Caco-2 (cell line): Measurements from ENCODE around the gene REV3L. TPM values are rescaled to one million over a fixed set of nuclear protein-coding genes. Genes with fewer than 3 reads are reported as not detected.

Experiments
- BruUV-seq: library from RNA; stranded (reverse); fragments of 400-500 nt; replicated peaks from 2 replicates; lab custom pipeline; 2021; lab: Mats Ljungman, UMichigan
- CTCF ChIA-PET: fragments of 300-600 bp; sonication (Branson Sonifier 250); formaldehyde crosslinking; loops from one replicate; lab custom pipeline; 2022; ENCODE audit warnings: antibody characterized with exemption; lab: Charles Lee
- POLR2A ChIA-PET: fragments of 300-600 bp; sonication (Branson Sonifier 250); formaldehyde crosslinking; loops from one replicate; lab custom pipeline; 2022; ENCODE audit warnings: antibody characterized with exemption; lab: Charles Lee
- DNase-seq, 2 experiments: peaks; one replicate each; pipeline versions ENCODE4 v3.0.0 to v3.0.0-alpha.2; 2020 to 2022
- H3K27me3 ChIP-seq: replicated peaks from 2 replicates; pipeline ENCODE4 v1.6.0; 2011; ENCODE audit warnings: low read length; ENCODE audit not compliant: control insufficient read depth, insufficient read depth
- H3K36me3 ChIP-seq: 2 replicates; pipeline ENCODE4 v1.5.1; 2011; ENCODE audit warnings: low read length; ENCODE audit not compliant: control insufficient read depth, insufficient read depth
- H3K4me1 ChIP-seq: fragments of 250-450 bp; sonication (Bioruptor Pico); 2 replicates; pipeline ENCODE4 v1.5.1; 2020; ENCODE audit warnings: mild to moderate bottlenecking
- H3K4me3 ChIP-seq: 2 replicates; pipeline ENCODE4 v1.5.1; 2011; ENCODE audit warnings: low read depth, mild to moderate bottlenecking, control low read depth, low read length
- H3K9me3 ChIP-seq: fragments of 250-450 bp; sonication (Bioruptor Pico); 2 replicates; pipeline ENCODE4 v1.5.1; 2020; ENCODE audit warnings: mild to moderate bottlenecking, moderate library complexity
- H3K27ac Mint-ChIP-seq: one replicate; pipeline ENCODE4 v1.8.0; 2022; ENCODE audit warnings: mixed read lengths; ENCODE audit not compliant: unreplicated experiment
- H3K27me3 Mint-ChIP-seq: one replicate; pipeline ENCODE4 v1.8.0; 2022; ENCODE audit warnings: mixed read lengths; ENCODE audit not compliant: insufficient read depth, unreplicated experiment
- H3K36me3 Mint-ChIP-seq: one replicate; pipeline ENCODE4 v1.8.0; 2022; ENCODE audit warnings: mild to moderate bottlenecking, mixed read lengths; ENCODE audit not compliant: insufficient read depth, unreplicated experiment
- H3K4me1 Mint-ChIP-seq: one replicate; pipeline ENCODE4 v1.8.0; 2022; ENCODE audit warnings: low read depth, mixed read lengths; ENCODE audit not compliant: unreplicated experiment
- H3K4me3 Mint-ChIP-seq: one replicate; pipeline ENCODE4 v1.8.0; 2022; ENCODE audit warnings: mild to moderate bottlenecking, moderate library complexity, mixed read lengths; ENCODE audit not compliant: unreplicated experiment
- H3K9me3 Mint-ChIP-seq: one replicate; pipeline ENCODE4 v1.8.0; 2022; ENCODE audit warnings: mixed read lengths; ENCODE audit not compliant: unreplicated experiment
- intact Hi-C: fragments of 100-400 bp; cut with micrococcal nuclease; formaldehyde crosslinking; loops from one replicate; pipeline ENCODE4 v1.10.0; 2022; ENCODE audit not compliant: unreplicated experiment
- total RNA-seq: library from RNA; stranded (reverse); gene quantifications from 2 replicates; pipeline ENCODE4 v1.2.3, GENCODE V29; 2022
- TF ChIP-seq, protein P1 (sequence below), 2 experiments: fragments of 200-600 bp in 1 of 2; IDR thresholded peaks; 1 replicate in 1 of 2; 2 replicates in 1 of 2; pipeline versions ENCODE4 v1.5.1 to v1.8.0; 2011 to 2022; ENCODE audit warnings: antibody characterized with exemption in 1 of 2, control low read depth in 1 of 2, inconsistent platforms in 1 of 2, low read depth in 1 of 2, low read length in 1 of 2, mild to moderate bottlenecking in 1 of 2, moderate library complexity in 1 of 2; ENCODE audit not compliant: insufficient read depth in 1 of 2, severe bottlenecking in 1 of 2, unreplicated experiment in 1 of 2

REV3L gene
- total RNA-seq, 1 experiment from 2014 or later, result 22.2 TPM

DNA sequence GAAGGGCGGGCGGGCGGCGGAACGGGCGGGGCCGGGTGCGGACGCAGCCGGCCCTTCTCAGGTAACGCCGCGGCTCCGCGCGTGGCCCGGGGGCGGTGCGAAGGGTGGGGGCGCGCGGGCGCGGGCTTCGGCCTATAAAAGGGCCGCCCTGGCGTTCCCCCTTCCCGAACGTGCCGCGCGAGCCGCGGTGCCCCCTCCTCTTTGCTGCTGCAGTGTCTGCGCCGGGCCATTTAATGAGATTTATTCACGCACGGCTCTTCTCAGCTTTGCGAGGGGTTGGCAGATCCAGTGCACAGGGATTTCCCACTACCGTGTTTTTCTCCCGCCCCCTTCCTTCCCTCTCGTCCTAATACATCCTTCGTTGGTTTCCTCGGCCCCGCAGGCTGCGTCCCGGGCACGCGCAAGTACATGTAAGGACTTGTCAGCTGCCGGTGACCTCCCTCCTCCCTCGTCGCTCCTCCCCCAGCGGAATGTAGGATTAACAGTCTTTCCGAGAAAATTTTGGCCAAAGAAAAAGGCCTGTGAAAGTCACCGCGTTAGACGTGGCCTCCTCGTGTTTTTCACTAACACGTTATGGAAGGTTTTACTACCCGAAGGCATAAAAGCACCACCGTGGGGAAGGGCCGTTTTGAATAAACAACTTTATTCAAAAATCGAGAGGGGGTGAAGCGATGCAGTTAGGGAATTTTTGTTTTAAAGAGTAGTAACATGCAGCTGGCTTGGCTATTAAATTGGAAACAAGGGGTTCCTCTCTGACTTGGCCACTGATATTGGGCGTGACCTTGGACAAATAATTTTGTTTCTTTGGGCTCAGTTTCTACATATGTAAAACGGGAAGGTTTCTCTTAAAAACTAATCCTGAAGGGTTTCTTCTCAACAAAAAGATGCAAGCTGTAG is 966 bp upstream of the REV3L start:
- H3K27me3 ChIP-seq, result no peaks in the 10 kb centered on the region
- H3K4me1 Mint-ChIP-seq, result peaks cover 14% of the 10 kb centered on the region
- H3K9me3 ChIP-seq, result no peaks in the 10 kb centered on the region
- intact Hi-C loops, result loop anchor here (1.0 to 10.0 kb wide), 5 partner anchors 121 to 511 kb away; partner anchors contain the start of gene TRAF3IP2
- peak overlapping the region; percentile 98 for H3K27ac Mint-ChIP-seq
- ChIA-PET POLR2A (interaction anchor here (0.7 to 1.4 kb wide), 3 partner anchors 123 to 233 kb away, joined by 3 to 17 read pairs (median 3); a partner anchor contains a TSS), CTCF (no interaction called here)
- H3K4me3 Mint-ChIP-seq, result peak overlapping the region; percentile 96
- peak; percentile 93 to 94 for DNase-seq
- H3K4me1 ChIP-seq, result peaks cover 7% of the 10 kb centered on the region; the same call in 1 of the 2 replicates
- no peaks in the 10 kb centered on the region for H3K27me3 Mint-ChIP-seq
- TF ChIP-seq, protein P1, sequence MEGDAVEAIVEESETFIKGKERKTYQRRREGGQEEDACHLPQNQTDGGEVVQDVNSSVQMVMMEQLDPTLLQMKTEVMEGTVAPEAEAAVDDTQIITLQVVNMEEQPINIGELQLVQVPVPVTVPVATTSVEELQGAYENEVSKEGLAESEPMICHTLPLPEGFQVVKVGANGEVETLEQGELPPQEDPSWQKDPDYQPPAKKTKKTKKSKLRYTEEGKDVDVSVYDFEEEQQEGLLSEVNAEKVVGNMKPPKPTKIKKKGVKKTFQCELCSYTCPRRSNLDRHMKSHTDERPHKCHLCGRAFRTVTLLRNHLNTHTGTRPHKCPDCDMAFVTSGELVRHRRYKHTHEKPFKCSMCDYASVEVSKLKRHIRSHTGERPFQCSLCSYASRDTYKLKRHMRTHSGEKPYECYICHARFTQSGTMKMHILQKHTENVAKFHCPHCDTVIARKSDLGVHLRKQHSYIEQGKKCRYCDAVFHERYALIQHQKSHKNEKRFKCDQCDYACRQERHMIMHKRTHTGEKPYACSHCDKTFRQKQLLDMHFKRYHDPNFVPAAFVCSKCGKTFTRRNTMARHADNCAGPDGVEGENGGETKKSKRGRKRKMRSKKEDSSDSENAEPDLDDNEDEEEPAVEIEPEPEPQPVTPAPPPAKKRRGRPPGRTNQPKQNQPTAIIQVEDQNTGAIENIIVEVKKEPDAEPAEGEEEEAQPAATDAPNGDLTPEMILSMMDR (IDR thresholded peaks at IDR 0.05; ENCODE audit: insufficient read depth in 1 of 2, low read depth in 1 of 2, low read length in 1 of 2, severe bottlenecking in 1 of 2, unreplicated experiment in 1 of 2), result no peak
- peak overlapping the region; percentile 61 for H3K4me3 ChIP-seq
- H3K36me3 ChIP-seq, result no peaks in the 10 kb centered on the region
- H3K9me3 Mint-ChIP-seq, result no peaks in the 10 kb centered on the region
- H3K36me3 Mint-ChIP-seq, result peaks cover 24% of the 10 kb centered on the region
- BruUV-seq, result TSS peak; percentile 71

DNA sequence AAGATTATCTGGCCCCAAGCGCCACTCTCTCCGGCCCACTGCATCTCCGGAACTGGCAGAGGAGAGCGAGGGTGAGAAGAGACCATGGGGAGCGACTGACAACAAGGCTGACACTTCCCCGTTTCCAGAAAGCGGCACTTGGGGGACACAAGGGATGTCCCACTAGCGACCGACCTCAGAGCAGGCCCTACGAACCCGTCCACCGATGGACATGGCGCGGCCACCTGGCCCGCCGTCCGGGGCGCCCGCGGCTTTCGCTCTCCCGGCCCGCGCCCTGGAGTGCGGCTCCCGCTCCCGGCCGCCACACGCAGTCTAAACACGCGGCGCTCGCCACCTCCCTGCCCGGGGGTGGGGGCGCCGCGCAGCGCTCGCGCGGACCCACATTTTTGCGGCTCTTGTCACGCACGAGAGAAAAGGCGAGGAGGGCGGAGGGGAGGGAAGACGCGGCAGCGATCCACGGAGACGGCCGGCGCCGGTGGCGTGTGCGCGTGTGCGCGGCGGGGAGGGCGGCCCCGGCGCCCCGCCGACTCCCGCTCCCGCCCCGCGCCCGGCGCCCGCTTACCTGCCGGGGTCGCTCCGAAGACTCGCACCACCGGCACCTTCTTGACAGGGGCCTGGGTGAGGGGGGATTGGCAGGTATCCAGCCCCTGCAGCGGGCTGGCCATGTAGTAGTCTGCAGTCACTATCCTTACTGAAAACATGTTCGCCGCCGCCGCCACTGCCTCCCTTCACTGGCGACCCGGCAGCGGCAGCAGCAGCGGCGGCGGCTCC is 645 bp downstream of the REV3L start:
- no peaks in the 10 kb centered on the region for H3K36me3 ChIP-seq
- no peaks in the 10 kb centered on the region for H3K9me3 ChIP-seq
- Mint-ChIP-seq H3K27me3 (no peaks in the 10 kb centered on the region), H3K4me3 (peak overlapping the region; percentile 96), H3K27ac (peak overlapping the region; percentile 98), H3K36me3 (peaks cover 24% of the 10 kb centered on the region), H3K9me3 (no peaks in the 10 kb centered on the region), H3K4me1 (peaks cover 24% of the 10 kb centered on the region)
- CTCF ChIA-PET, result interaction anchor here (0.5 to 1.0 kb wide), 4 partner anchors 224 to 419 kb away, joined by 3 to 5 read pairs (median 3); a partner anchor contains a TSS
- peak; percentile 47 to 59 for DNase-seq
- peak overlapping the region; percentile 61 for H3K4me3 ChIP-seq
- peaks cover 20% of the 10 kb centered on the region for H3K4me1 ChIP-seq
- POLR2A ChIA-PET, result interaction anchor here (0.5 to 1.4 kb wide), 11 partner anchors 17 to 605 kb away, joined by 3 to 17 read pairs (median 5); partner anchors contain the start of gene TUBE1
- BruUV-seq, result no TSS peak
- no peaks in the 10 kb centered on the region for H3K27me3 ChIP-seq
- TF ChIP-seq, protein P1 (IDR thresholded peaks at IDR 0.05; ENCODE audit: insufficient read depth in 1 of 2, low read depth in 1 of 2, low read length in 1 of 2, severe bottlenecking in 1 of 2, unreplicated experiment in 1 of 2), result no peak
- intact Hi-C loops, result loop anchor here (2.0 to 10.0 kb wide), 3 partner anchors 168 to 512 kb away; a partner anchor contains a TSS

DNA sequence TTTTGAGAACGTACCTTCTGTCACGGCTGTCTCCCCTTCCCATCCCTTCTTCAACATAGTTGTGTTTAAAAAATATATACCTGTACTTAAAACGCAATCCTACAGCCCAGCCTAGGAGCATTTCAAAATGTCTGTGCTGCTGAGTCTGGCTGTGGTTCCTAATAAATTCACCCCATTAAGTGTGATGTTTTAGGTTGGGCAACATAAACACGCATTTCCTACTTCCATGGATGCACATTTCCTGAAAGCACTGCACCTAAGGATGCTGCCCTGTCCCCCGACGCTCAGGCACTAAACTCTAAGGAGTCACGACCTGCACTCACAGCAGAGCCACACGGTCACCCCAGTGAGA is 1.2 kb downstream of the REV3L start:
- ChIA-PET CTCF (no interaction called here), POLR2A (no interaction called here)
- Mint-ChIP-seq H3K4me3 (peak overlapping the region; percentile 96), H3K4me1 (peaks cover 29% of the 10 kb centered on the region), H3K27me3 (no peaks in the 10 kb centered on the region), H3K36me3 (peaks cover 24% of the 10 kb centered on the region), H3K9me3 (no peaks in the 10 kb centered on the region), H3K27ac (peak overlapping the region; percentile 98)
- Histone ChIP-seq H3K27me3 (no peaks in the 10 kb centered on the region), H3K4me1 (peaks cover 24% of the 10 kb centered on the region), H3K36me3 (no peaks in the 10 kb centered on the region), H3K4me3 (peak overlapping the region; percentile 61), H3K9me3 (no peaks in the 10 kb centered on the region)
- TF ChIP-seq, protein P1 (IDR thresholded peaks at IDR 0.05; ENCODE audit: insufficient read depth in 1 of 2, low read depth in 1 of 2, low read length in 1 of 2, severe bottlenecking in 1 of 2, unreplicated experiment in 1 of 2), result no peak
- no TSS peak for BruUV-seq
- intact Hi-C loops, result loop anchor here (2.0 to 10.0 kb wide), 3 partner anchors 169 to 513 kb away; a partner anchor contains a TSS
- DNase-seq, result no peak
